ENCODE data around the gene LMCD1.

The LMCD1 gene

DNA sequence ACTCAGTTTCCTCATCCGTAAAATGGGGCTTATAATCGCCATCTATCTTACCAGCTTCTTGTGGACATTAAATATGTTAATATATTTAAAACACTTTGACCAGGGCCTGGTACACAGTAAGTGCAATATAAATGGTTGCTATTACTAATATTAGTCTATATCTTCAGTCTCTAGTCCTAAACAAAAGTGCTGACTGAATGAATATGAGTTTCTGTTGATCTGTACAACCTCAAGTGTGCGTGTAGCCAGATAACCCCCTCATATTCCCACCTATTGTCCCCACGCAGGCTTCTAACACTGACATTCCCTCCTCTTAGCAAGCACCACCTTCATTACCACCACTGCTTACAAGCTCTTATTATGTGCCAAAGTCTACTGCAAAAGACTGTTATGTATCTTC lies 27.6 kb upstream of the LMCD1 start:
- no peak overlapping the region for H2BK15ac ChIP-seq (ENCODE audit: low read depth, poor library complexity, severe bottlenecking)
- no peak overlapping the region for H2BK5ac ChIP-seq (ENCODE audit: low read depth, low read length, poor library complexity, severe bottlenecking)
- no peak overlapping the region for H2AK5ac ChIP-seq (ENCODE audit: low read length, severe bottlenecking)
- peaks cover 12% of the 10 kb centered on the region for H3K79me1 ChIP-seq (replicated peaks; ENCODE audit: low read length, poor library complexity, severe bottlenecking)
- no peak overlapping the region for H3K23ac ChIP-seq (ENCODE audit: low read length in 2 of 2)
- no peak overlapping the region for H3K4ac ChIP-seq (ENCODE audit: low read depth in 1 of 2, low read length in 2 of 2)
- H3K4me1 ChIP-seq (ENCODE audit: control insufficient read depth, insufficient read depth, low read depth, low read length), result peaks cover 8% of the 10 kb centered on the region
- no peak for DNase-seq
- no peaks in the 10 kb centered on the region for H3K9me3 ChIP-seq (ENCODE audit: control insufficient read depth, low read length)
- H3K36me3 ChIP-seq (ENCODE audit: control insufficient read depth in 1 of 2, insufficient read depth in 2 of 2, low read depth in 1 of 2, low read length in 2 of 2), result no peaks in the 10 kb centered on the region
- H3K4me2 ChIP-seq (ENCODE audit: low read length, poor library complexity, severe bottlenecking), result no peak overlapping the region
- no peak overlapping the region for H4K8ac ChIP-seq (ENCODE audit: low read length)
- no peaks in the 10 kb centered on the region for H3K27me3 ChIP-seq (ENCODE audit: control insufficient read depth in 1 of 2, insufficient read depth in 1 of 2, low read length in 2 of 2)
- no peak overlapping the region for H3K14ac ChIP-seq (ENCODE audit: low read length in 2 of 2)
- 92% methylated on average over 2 of the region's 4 CpGs for WGBS
- H3K27ac ChIP-seq (ENCODE audit: low read length, poor library complexity, severe bottlenecking), result no peak overlapping the region
- no peak overlapping the region for H2AFZ ChIP-seq (ENCODE audit: low read depth, low read length)
- no peak overlapping the region for H2BK120ac ChIP-seq (ENCODE audit: low read depth, low read length)
- no peak overlapping the region for H3K18ac ChIP-seq (ENCODE audit: low read depth in 1 of 2, low read length in 2 of 2)
- no peak overlapping the region for H4K91ac ChIP-seq (ENCODE audit: low read length)
- no peak overlapping the region for H3K4me3 ChIP-seq (ENCODE audit: insufficient read depth in 1 of 2, low read depth in 1 of 2, low read length in 2 of 2)
- H3K9ac ChIP-seq (ENCODE audit: low read length), result no peak overlapping the region
- no peak overlapping the region for H2BK12ac ChIP-seq (ENCODE audit: low read length in 2 of 2)

DNA sequence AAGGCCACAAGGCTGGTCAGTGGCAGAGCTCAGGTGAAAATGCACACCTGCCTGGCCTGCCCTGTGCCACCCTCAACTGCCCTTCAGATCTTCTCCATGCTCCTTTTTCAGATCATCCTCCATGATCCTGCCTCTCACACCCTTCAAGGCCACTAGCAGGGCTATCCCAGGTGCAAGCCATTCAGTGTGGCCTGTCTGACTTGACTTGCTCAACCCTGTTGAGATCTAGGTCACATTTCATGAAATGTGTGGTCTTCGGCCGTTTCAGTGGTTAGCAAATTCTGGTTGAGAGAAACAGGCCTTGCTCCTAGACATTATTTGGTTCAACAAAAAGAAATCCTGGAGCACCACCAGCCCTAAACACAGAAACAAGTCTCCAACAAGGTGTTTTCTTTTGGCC lies 26.6 kb upstream of the LMCD1 start:
- H3K79me1 ChIP-seq (replicated peaks; ENCODE audit: low read length, poor library complexity, severe bottlenecking), result peaks cover 10% of the 10 kb centered on the region
- no peaks in the 10 kb centered on the region for H3K27me3 ChIP-seq (ENCODE audit: control insufficient read depth in 1 of 2, insufficient read depth in 1 of 2, low read length in 2 of 2)
- H3K23ac ChIP-seq (ENCODE audit: low read length in 2 of 2), result no peak overlapping the region
- no peak overlapping the region for H2AFZ ChIP-seq (ENCODE audit: low read depth, low read length)
- no peak overlapping the region for H3K4me2 ChIP-seq (ENCODE audit: low read length, poor library complexity, severe bottlenecking)
- no peak overlapping the region for H3K4ac ChIP-seq (ENCODE audit: low read depth in 1 of 2, low read length in 2 of 2)
- no peak overlapping the region for H2BK120ac ChIP-seq (ENCODE audit: low read depth, low read length)
- H3K36me3 ChIP-seq (ENCODE audit: control insufficient read depth in 1 of 2, insufficient read depth in 2 of 2, low read depth in 1 of 2, low read length in 2 of 2), result no peaks in the 10 kb centered on the region
- no peak overlapping the region for H3K4me3 ChIP-seq (ENCODE audit: insufficient read depth in 1 of 2, low read depth in 1 of 2, low read length in 2 of 2)
- DNase-seq, result no peak
- H3K9ac ChIP-seq (ENCODE audit: low read length), result no peak overlapping the region
- no peak overlapping the region for H2AK5ac ChIP-seq (ENCODE audit: low read length, severe bottlenecking)
- no peak overlapping the region for H3K14ac ChIP-seq (ENCODE audit: low read length in 2 of 2)
- no peak overlapping the region for H3K18ac ChIP-seq (ENCODE audit: low read depth in 1 of 2, low read length in 2 of 2)
- H2BK12ac ChIP-seq (ENCODE audit: low read length in 2 of 2), result no peak overlapping the region
- H3K9me3 ChIP-seq (ENCODE audit: control insufficient read depth, low read length), result no peaks in the 10 kb centered on the region
- WGBS, result 91% methylated on average over 2 of the region's 2 CpGs
- H3K4me1 ChIP-seq (ENCODE audit: control insufficient read depth, insufficient read depth, low read depth, low read length), result peaks cover 8% of the 10 kb centered on the region
- H3K27ac ChIP-seq (ENCODE audit: low read length, poor library complexity, severe bottlenecking), result no peak overlapping the region
- no peak overlapping the region for H2BK5ac ChIP-seq (ENCODE audit: low read depth, low read length, poor library complexity, severe bottlenecking)
- no peak overlapping the region for H2BK15ac ChIP-seq (ENCODE audit: low read depth, poor library complexity, severe bottlenecking)
- no peak overlapping the region for H4K91ac ChIP-seq (ENCODE audit: low read length)
- H4K8ac ChIP-seq (ENCODE audit: low read length), result no peak overlapping the region

DNA sequence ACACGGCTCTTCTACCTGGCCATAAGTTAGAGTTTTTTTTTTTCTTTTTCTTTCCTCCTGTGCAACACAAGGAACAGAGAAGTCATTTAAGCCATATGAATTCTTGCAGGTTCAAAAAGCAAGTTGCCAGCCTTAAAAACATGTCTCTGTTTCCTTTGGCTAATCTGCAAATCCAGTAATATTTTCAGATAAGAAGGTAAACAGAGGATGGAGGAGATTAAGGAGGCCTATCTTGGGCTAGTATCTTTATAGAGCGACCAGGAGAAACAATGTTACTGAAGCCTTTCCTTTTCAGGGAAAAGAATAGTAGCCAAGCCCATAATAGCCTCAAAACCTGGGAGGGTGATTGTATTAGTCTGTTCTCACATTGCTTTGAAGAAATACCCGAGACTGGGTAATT lies 20.9 kb upstream of the LMCD1 start:
- Histone ChIP-seq H4K91ac (ENCODE audit: low read length) (no peak overlapping the region), H3K9me3 (ENCODE audit: control insufficient read depth, low read length) (peaks cover 2% of the 10 kb centered on the region), H3K4ac (ENCODE audit: low read depth in 1 of 2, low read length in 2 of 2) (no peak overlapping the region), H3K18ac (ENCODE audit: low read depth in 1 of 2, low read length in 2 of 2) (no peak overlapping the region), H2BK12ac (ENCODE audit: low read length in 2 of 2) (no peak overlapping the region), H2BK15ac (ENCODE audit: low read depth, poor library complexity, severe bottlenecking) (no peak overlapping the region), H2BK5ac (ENCODE audit: low read depth, low read length, poor library complexity, severe bottlenecking) (no peak overlapping the region), H3K27ac (ENCODE audit: low read length, poor library complexity, severe bottlenecking) (no peak overlapping the region), H2AFZ (ENCODE audit: low read depth, low read length) (no peak overlapping the region), H3K4me1 (ENCODE audit: control insufficient read depth, insufficient read depth, low read depth, low read length) (peaks cover 7% of the 10 kb centered on the region), H3K14ac (ENCODE audit: low read length in 2 of 2) (no peak overlapping the region), H3K4me3 (ENCODE audit: insufficient read depth in 1 of 2, low read depth in 1 of 2, low read length in 2 of 2) (no peak overlapping the region), H2AK5ac (ENCODE audit: low read length, severe bottlenecking) (no peak overlapping the region), H3K27me3 (ENCODE audit: control insufficient read depth in 1 of 2, insufficient read depth in 1 of 2, low read length in 2 of 2) (no peaks in the 10 kb centered on the region), H3K23ac (ENCODE audit: low read length in 2 of 2) (no peak overlapping the region), H3K36me3 (ENCODE audit: control insufficient read depth in 1 of 2, insufficient read depth in 2 of 2, low read depth in 1 of 2, low read length in 2 of 2) (no peaks in the 10 kb centered on the region), H3K9ac (ENCODE audit: low read length) (no peak overlapping the region), H2BK120ac (ENCODE audit: low read depth, low read length) (no peak overlapping the region), H3K4me2 (ENCODE audit: low read length, poor library complexity, severe bottlenecking) (no peak overlapping the region), H3K79me1 (replicated peaks; ENCODE audit: low read length, poor library complexity, severe bottlenecking) (peaks cover 3% of the 10 kb centered on the region), H4K8ac (ENCODE audit: low read length) (no peak overlapping the region)
- DNase-seq, result no peak
- WGBS, result 93% methylated on average over 3 of the region's 3 CpGs

DNA sequence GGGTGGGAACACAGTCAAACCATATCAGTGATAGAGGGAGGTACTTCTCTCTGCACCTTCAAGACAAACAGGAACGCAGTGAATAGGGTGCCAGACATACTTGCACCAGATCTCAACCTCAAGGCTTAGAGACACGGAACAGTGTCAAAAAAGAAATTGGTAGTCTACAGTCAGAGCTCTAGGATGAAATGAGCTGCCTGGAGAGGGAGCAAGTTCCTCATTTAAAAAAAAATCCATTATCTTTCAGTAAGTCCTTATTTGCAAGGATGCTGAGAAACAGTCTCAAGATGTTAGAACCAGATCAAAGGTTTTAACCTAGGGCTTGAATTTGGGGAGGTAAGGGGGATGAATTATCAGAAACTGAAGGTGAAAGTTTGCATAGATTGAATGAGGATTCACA lies 20.2 kb upstream of the LMCD1 start:
- Histone ChIP-seq H3K23ac (ENCODE audit: low read length in 2 of 2) (no peak overlapping the region), H4K91ac (ENCODE audit: low read length) (no peak overlapping the region), H3K27ac (ENCODE audit: low read length, poor library complexity, severe bottlenecking) (no peak overlapping the region), H3K36me3 (ENCODE audit: control insufficient read depth in 1 of 2, insufficient read depth in 2 of 2, low read depth in 1 of 2, low read length in 2 of 2) (no peaks in the 10 kb centered on the region), H3K9me3 (ENCODE audit: control insufficient read depth, low read length) (peaks cover 2% of the 10 kb centered on the region), H3K14ac (ENCODE audit: low read length in 2 of 2) (no peak overlapping the region), H2BK5ac (ENCODE audit: low read depth, low read length, poor library complexity, severe bottlenecking) (no peak overlapping the region), H3K4me1 (ENCODE audit: control insufficient read depth, insufficient read depth, low read depth, low read length) (peaks cover 7% of the 10 kb centered on the region), H2BK120ac (ENCODE audit: low read depth, low read length) (no peak overlapping the region), H2AK5ac (ENCODE audit: low read length, severe bottlenecking) (no peak overlapping the region), H3K9ac (ENCODE audit: low read length) (no peak overlapping the region), H2AFZ (ENCODE audit: low read depth, low read length) (no peak overlapping the region), H4K8ac (ENCODE audit: low read length) (no peak overlapping the region), H3K27me3 (ENCODE audit: control insufficient read depth in 1 of 2, insufficient read depth in 1 of 2, low read length in 2 of 2) (no peaks in the 10 kb centered on the region), H2BK15ac (ENCODE audit: low read depth, poor library complexity, severe bottlenecking) (no peak overlapping the region), H2BK12ac (ENCODE audit: low read length in 2 of 2) (no peak overlapping the region), H3K4me3 (ENCODE audit: insufficient read depth in 1 of 2, low read depth in 1 of 2, low read length in 2 of 2) (no peak overlapping the region), H3K4ac (ENCODE audit: low read depth in 1 of 2, low read length in 2 of 2) (no peak overlapping the region), H3K79me1 (replicated peaks; ENCODE audit: low read length, poor library complexity, severe bottlenecking) (peaks cover 3% of the 10 kb centered on the region), H3K4me2 (ENCODE audit: low read length, poor library complexity, severe bottlenecking) (no peak overlapping the region), H3K18ac (ENCODE audit: low read depth in 1 of 2, low read length in 2 of 2) (no peak overlapping the region)
- WGBS, result 100% methylated on average over 2 of the region's 2 CpGs
- DNase-seq, result no peak

Data from mesenchymal stem cell (in vitro differentiated cells and primary cell).